ENCODE data around the gene KSR2. TPM values are rescaled to one million over a fixed set of nuclear protein-coding genes. Genes with fewer than 3 reads are reported as not detected.

Gene KSR2
- total and polyA plus RNA-seq, 10 of the 15 experiments (the other 5 are each of a cell fraction or from before 2014, with no cell fraction given) = under 0.01 to 1.5 (median 0.01) TPM; not detected in 3

- H2AFZ ChIP-seq (ENCODE audit: control insufficient read depth, low read depth, low read length) = no peak overlapping the region
- DNase-seq (ENCODE audit: low read depth, low spot score) (no peak), FAIRE-seq (no peak), ATAC-seq (no peak)
- POLR2A ChIA-PET = no interaction called here
- H4K20me1 ChIP-seq (ENCODE audit: control insufficient read depth, insufficient read depth) = no peaks in the 10 kb centered on the region
- no peaks in the 10 kb centered on the region for H3K27me3 ChIP-seq (replicated peaks in 1 of 2; ENCODE audit: control insufficient read depth in 2 of 2, insufficient read depth in 2 of 2, low read length in 1 of 2)
- TF ChIP-seq NR2C2 (IDR thresholded peaks at IDR 0.05; ENCODE audit: borderline replicate concordance, control insufficient read depth, insufficient read length, low read depth) (no peak), ZNF622 (IDR thresholded peaks at IDR 0.05) (no peak), GABPA (IDR thresholded peaks at IDR 0.05; ENCODE audit: low read depth) (no peak), EGR1 (IDR thresholded peaks at IDR 0.05; ENCODE audit: borderline replicate concordance in 1 of 2, low read depth in 2 of 2, low read length in 2 of 2) (no peak), SPI1 (IDR thresholded peaks at IDR 0.05; ENCODE audit: borderline replicate concordance, insufficient read depth, low read depth, low read length) (no peak), ZNF687 (IDR thresholded peaks at IDR 0.05) (no peak), JUNB (IDR thresholded peaks at IDR 0.05) (no peak), IKZF2 (IDR thresholded peaks at IDR 0.05) (no peak), DPF2 (IDR thresholded peaks at IDR 0.05) (no peak), SIX5 (IDR thresholded peaks at IDR 0.05; ENCODE audit: low read depth, low read length, severe bottlenecking) (no peak), NFIC (IDR thresholded peaks at IDR 0.05; ENCODE audit: low read depth, low read length) (no peak), CHD2 (IDR thresholded peaks at IDR 0.05; ENCODE audit: borderline replicate concordance, low read depth, low read length) (no peak), RBBP5 (conservative IDR thresholded peaks at IDR 0.05) (no peak), POLR2AphosphoS5 (IDR thresholded peaks at IDR 0.05; ENCODE audit: low read length) (no peak), MXI1 (IDR thresholded peaks at IDR 0.05; ENCODE audit: low read depth, low read length) (no peak), IKZF1 (conservative IDR thresholded peaks at IDR 0.05) (no peak), PML (IDR thresholded peaks at IDR 0.05; ENCODE audit: low read length) (no peak), WRNIP1 (IDR thresholded peaks at IDR 0.05; ENCODE audit: borderline replicate concordance, low read depth, low read length) (no peak), PAX5 (IDR thresholded peaks at IDR 0.05; ENCODE audit: borderline replicate concordance, low read depth, low read length) (no peak)
- CTCF ChIA-PET = interaction anchor here (1.1 kb wide), 1 partner anchor 10 kb away, joined by 3 read pairs; no protein-coding TSS in a partner anchor
- in situ Hi-C loops (cut with MboI) (no loop called here), intact Hi-C loops (cut with micrococcal nuclease; ENCODE audit: unreplicated experiment) (no loop called here)
- no peak overlapping the region for H3K27ac ChIP-seq (ENCODE audit: control insufficient read depth, insufficient read depth)
- H3K36me3 ChIP-seq (ENCODE audit: control insufficient read depth in 2 of 2, insufficient read depth in 2 of 2, low read length in 1 of 2) = no peaks in the 10 kb centered on the region
- SMC1A ChIA-PET (ENCODE audit: uncharacterized antibody, unreplicated experiment) = no interaction called here
- no peaks in the 10 kb centered on the region for H3K9me3 ChIP-seq (replicated peaks; ENCODE audit: control insufficient read depth, insufficient read depth, low read length)
- no peak overlapping the region for H3K4me3 ChIP-seq
- RAD21 ChIA-PET (ENCODE audit: unreplicated experiment) = no interaction called here
- no peaks in the 10 kb centered on the region for H3K4me1 ChIP-seq (ENCODE audit: control insufficient read depth, insufficient read depth, low read length)
- no TSS peak for BruUV-seq (replicated peaks)
- no peak overlapping the region for H3K4me2 ChIP-seq (ENCODE audit: control insufficient read depth, insufficient read depth)
- 12% methylated on average over 3 of the region's 3 CpGs for WGBS (ENCODE audit: insufficient coverage, insufficient replicate concordance, low lambda C conversion rate, missing lambda C conversion rate)
- H3K9ac ChIP-seq (ENCODE audit: control insufficient read depth, insufficient read depth, low read length) = no peak overlapping the region
- no peaks in the 10 kb centered on the region for H3K79me2 ChIP-seq (ENCODE audit: control insufficient read depth, insufficient read depth, low read length)
Observed at GRCh38 chr12:117660896-117661295, 307.9 kb downstream of the KSR2 start.

All from GM12878 (cell line).